A673 (cell line): Measurements from ENCODE around the gene TBC1D19. TPM values are rescaled to one million over a fixed set of nuclear protein-coding genes. Genes with fewer than 3 reads are reported as not detected.

Experiments used
- BruUV-seq: library from RNA; stranded (reverse); fragments of 400-500 nt; replicated peaks from 2 replicates; lab custom pipeline; 2021; lab: Mats Ljungman, UMichigan
- CTCF ChIA-PET: fragments of 300-600 bp; sonication (Branson Sonifier 250); formaldehyde crosslinking; loops from one replicate; lab custom pipeline; 2022; ENCODE audit warnings: antibody characterized with exemption; lab: Charles Lee
- POLR2A ChIA-PET: fragments of 300-600 bp; sonication (Branson Sonifier 250); formaldehyde crosslinking; loops from one replicate; lab custom pipeline; 2022; ENCODE audit warnings: antibody characterized with exemption; ENCODE audit not compliant: low non-redundant PET; lab: Charles Lee
- DNase-seq: peaks from one replicate; pipeline ENCODE4 v3.0.0-alpha.2; 2015; ENCODE audit warnings: low spot score
- H3K27ac ChIP-seq: fragments of 200-600 bp; sonication (generic); 2 replicates; pipeline ENCODE4 v1.5.1; 2016; ENCODE audit warnings: mixed run types, low read depth, mild to moderate bottlenecking, mixed read lengths, antibody characterized with exemption, low read length; ENCODE audit not compliant: poor library complexity, severe bottlenecking
- H3K27me3 ChIP-seq: fragments of 200-600 bp; sonication (generic); replicated peaks from 2 replicates; pipeline ENCODE4 v1.6.1; 2017; ENCODE audit warnings: mixed run types, low read depth, mild to moderate bottlenecking, mixed read lengths, antibody characterized with exemption, low read length; ENCODE audit not compliant: insufficient read depth, poor library complexity
- H3K36me3 ChIP-seq: fragments of 200-600 bp; sonication (generic); 2 replicates; pipeline ENCODE4 v1.6.1; 2016; ENCODE audit warnings: mixed run types, mild to moderate bottlenecking, mixed read lengths, antibody characterized with exemption, low read length; ENCODE audit not compliant: insufficient read depth, poor library complexity, severe bottlenecking
- H3K4me1 ChIP-seq: fragments of 200-600 bp; sonication (generic); 2 replicates; pipeline ENCODE4 v1.6.1; 2017; ENCODE audit warnings: mixed run types, mild to moderate bottlenecking, mixed read lengths, antibody characterized with exemption, low read length; ENCODE audit not compliant: insufficient read depth, poor library complexity, severe bottlenecking
- H3K4me3 ChIP-seq: fragments of 200-600 bp; sonication (generic); 2 replicates; pipeline ENCODE4 v1.5.1; 2016; ENCODE audit warnings: low read depth, mixed run types, mild to moderate bottlenecking, mixed read lengths, low read length; ENCODE audit not compliant: poor library complexity, severe bottlenecking
- H3K9me3 ChIP-seq: fragments of 200-600 bp; sonication (generic); 2 replicates; pipeline ENCODE4 v1.6.1; 2016; ENCODE audit warnings: mixed run types, low read depth, mild to moderate bottlenecking, mixed read lengths, antibody characterized with exemption, low read length; ENCODE audit not compliant: poor library complexity, severe bottlenecking
- EZH2 ChIP-seq: fragments of 200-600 bp; sonication (generic); IDR thresholded peaks from 2 replicates; pipeline ENCODE4 v1.6.1; 2017; ENCODE audit warnings: borderline replicate concordance, low read depth, mild to moderate bottlenecking, mixed read lengths, antibody characterized with exemption, low read length; ENCODE audit not compliant: poor library complexity, severe bottlenecking
- intact Hi-C: fragments of 100-400 bp; cut with micrococcal nuclease; formaldehyde crosslinking; loops from one replicate; pipeline ENCODE4 v1.10.0; 2022; ENCODE audit not compliant: unreplicated experiment
- total RNA-seq: library from RNA; stranded (reverse); gene quantifications from 2 replicates; pipeline ENCODE4 v1.2.3, GENCODE V29; 2021
- TF ChIP-seq, protein P1 (sequence below): fragments of 300-800, 200-600 bp; sonication (generic); conservative IDR thresholded peaks from 2 replicates; pipeline ENCODE4 v1.5.1; 2017; ENCODE audit warnings: low read depth, mild to moderate bottlenecking, antibody characterized with exemption, low read length, moderate library complexity, mixed read lengths

The TBC1D19 gene
- total RNA-seq, 1 experiment from 2014 or later: 9.9 TPM

DNA sequence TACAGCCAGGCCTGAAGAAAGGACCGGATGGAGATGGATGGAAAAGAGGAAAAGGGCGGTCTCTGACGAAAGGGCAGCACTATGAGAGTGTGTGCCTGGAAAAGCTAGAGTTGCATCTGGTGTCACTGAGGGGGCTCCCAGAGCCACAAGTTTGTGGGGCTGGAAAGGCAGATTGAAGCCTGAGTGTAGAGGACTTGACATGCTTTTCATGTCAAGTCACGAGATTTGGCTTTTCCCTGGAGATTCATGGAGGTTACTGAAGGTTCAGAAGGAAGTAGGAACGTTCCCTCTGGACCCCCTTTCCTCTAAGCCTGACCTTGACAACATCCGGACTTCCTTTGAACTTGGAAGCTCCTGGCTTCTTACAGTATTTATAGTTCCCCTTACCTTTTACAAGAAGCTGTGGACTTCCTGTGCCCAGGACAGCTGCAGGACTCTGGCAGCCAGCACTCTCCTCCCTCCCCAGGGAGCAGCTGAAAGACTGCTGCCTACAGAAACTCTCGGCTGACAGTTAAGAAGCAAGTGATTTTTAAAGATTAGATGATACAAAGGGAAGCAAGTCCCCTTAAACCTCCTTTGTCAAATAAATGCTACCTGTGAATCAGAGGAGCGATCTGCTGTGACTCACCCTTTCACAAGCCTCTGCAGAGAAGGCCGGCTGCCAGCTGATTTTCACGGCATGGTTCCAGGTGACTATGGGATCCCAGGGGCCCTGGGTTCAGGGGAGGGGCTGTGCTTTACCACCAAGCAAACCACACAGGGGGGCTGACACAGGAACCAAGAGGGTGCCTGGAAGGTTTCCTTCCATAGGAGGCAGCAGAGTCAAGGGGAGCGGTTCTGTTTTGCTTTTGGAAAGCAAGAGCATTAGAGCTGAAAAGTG lies 203.8 kb downstream of the TBC1D19 start:
- no TSS peak for BruUV-seq
- H3K4me3 ChIP-seq: no peak overlapping the region
- no peaks in the 10 kb centered on the region for H3K9me3 ChIP-seq
- CTCF ChIA-PET: interaction anchor here (0.6 to 1.0 kb wide), 2 partner anchors 67 to 222 kb away, joined by 3 to 6 read pairs; no protein-coding TSS in a partner anchor
- no peak for TF ChIP-seq EZH2
- TF ChIP-seq, protein P1, sequence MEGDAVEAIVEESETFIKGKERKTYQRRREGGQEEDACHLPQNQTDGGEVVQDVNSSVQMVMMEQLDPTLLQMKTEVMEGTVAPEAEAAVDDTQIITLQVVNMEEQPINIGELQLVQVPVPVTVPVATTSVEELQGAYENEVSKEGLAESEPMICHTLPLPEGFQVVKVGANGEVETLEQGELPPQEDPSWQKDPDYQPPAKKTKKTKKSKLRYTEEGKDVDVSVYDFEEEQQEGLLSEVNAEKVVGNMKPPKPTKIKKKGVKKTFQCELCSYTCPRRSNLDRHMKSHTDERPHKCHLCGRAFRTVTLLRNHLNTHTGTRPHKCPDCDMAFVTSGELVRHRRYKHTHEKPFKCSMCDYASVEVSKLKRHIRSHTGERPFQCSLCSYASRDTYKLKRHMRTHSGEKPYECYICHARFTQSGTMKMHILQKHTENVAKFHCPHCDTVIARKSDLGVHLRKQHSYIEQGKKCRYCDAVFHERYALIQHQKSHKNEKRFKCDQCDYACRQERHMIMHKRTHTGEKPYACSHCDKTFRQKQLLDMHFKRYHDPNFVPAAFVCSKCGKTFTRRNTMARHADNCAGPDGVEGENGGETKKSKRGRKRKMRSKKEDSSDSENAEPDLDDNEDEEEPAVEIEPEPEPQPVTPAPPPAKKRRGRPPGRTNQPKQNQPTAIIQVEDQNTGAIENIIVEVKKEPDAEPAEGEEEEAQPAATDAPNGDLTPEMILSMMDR: peak; percentile 73
- intact Hi-C loops: loop anchor here (5.0 kb wide), 2 partner anchors 75 to 220 kb away; partner anchors contain the start of gene STIM2
- no peaks in the 10 kb centered on the region for H3K36me3 ChIP-seq
- H3K27ac ChIP-seq: peak overlapping the region; percentile 62
- peak; percentile 85 for DNase-seq
- peaks cover 39% of the 10 kb centered on the region for H3K4me1 ChIP-seq
- H3K27me3 ChIP-seq: no peaks in the 10 kb centered on the region
- POLR2A ChIA-PET: interaction anchor here (0.7 kb wide), 2 partner anchors 19 to 46 kb away, joined by 3 read pairs; no protein-coding TSS in a partner anchor

- no peak for DNase-seq
- peaks cover 37% of the 10 kb centered on the region for H3K4me1 ChIP-seq
- intact Hi-C loops: loop anchor here (5.0 kb wide), 2 partner anchors 74 to 219 kb away; partner anchors contain the start of gene STIM2
- ChIA-PET POLR2A (no interaction called here), CTCF (interaction anchor here (0.6 to 1.0 kb wide), 2 partner anchors 68 to 221 kb away, joined by 3 to 6 read pairs; no protein-coding TSS in a partner anchor)
- peak overlapping the region; percentile 62 for H3K27ac ChIP-seq
- H3K4me3 ChIP-seq: no peak overlapping the region
- no peaks in the 10 kb centered on the region for H3K9me3 ChIP-seq
- no peaks in the 10 kb centered on the region for H3K27me3 ChIP-seq
- BruUV-seq: no TSS peak
- TF ChIP-seq EZH2: no peak
- TF ChIP-seq, protein P1: no peak
- H3K36me3 ChIP-seq: no peaks in the 10 kb centered on the region
Measured at GRCh38 chr4:26788341-26788733, 204.5 kb downstream of the TBC1D19 start.

GRCh38 chr4:26789208-26789607 lies 205.3 kb downstream of the TBC1D19 start:
- CTCF ChIA-PET: no interaction called here
- Histone ChIP-seq H3K4me1 (peaks cover 37% of the 10 kb centered on the region), H3K4me3 (no peak overlapping the region), H3K36me3 (no peaks in the 10 kb centered on the region), H3K27me3 (no peaks in the 10 kb centered on the region), H3K9me3 (no peaks in the 10 kb centered on the region), H3K27ac (no peak overlapping the region)
- no peak for DNase-seq
- TF ChIP-seq EZH2: no peak
- TF ChIP-seq, protein P1: no peak
- POLR2A ChIA-PET: no interaction called here
- intact Hi-C loops: loop anchor here (5.0 kb wide), 2 partner anchors 73 to 218 kb away; partner anchors contain the start of gene STIM2
- BruUV-seq: no TSS peak
